Measurements from ENCODE around the gene HDLBP.
"Not testable (repeated sequence)": the region's sequence is repeated elsewhere in the genome, so short reads cannot be mapped to it uniquely, and the experiment has no call there.

HDLBP gene

GRCh38 chr2:241307055-241307454 lies 8.4 kb downstream of the HDLBP start:
- ATAC-seq (replicated peaks) (no peak), DNase-seq (no peak)
- Mint-ChIP-seq H3K9me3 (no peaks in the 10 kb centered on the region), H3K36me3 (peaks cover 19 to 33% of the 10 kb centered on the region in 2 donors), H3K27me3 (no peaks in the 10 kb centered on the region), H3K27ac (no peak overlapping the region), H3K4me1 (peaks cover 56 to 91% of the 10 kb centered on the region in 2 donors), H3K4me3 (peak overlapping the region in 1 of 2 donors; percentile 16)

- Mint-ChIP-seq H3K27me3 (no peaks in the 10 kb centered on the region), H3K27ac (peak overlapping the region; percentile 44), H3K4me1 (peaks cover 41 to 74% of the 10 kb centered on the region in 2 donors), H3K9me3 (no peaks in the 10 kb centered on the region), H3K36me3 (peaks cover 15 to 18% of the 10 kb centered on the region in 2 donors), H3K4me3 (no peak overlapping the region)
- DNase-seq: no peak
- ATAC-seq (replicated peaks): no peak
Measured at GRCh38 chr2:241304039-241304670, 11.3 kb downstream of the HDLBP start.

GRCh38 chr2:241302759-241303651 lies 12.5 kb downstream of the HDLBP start:
- no peak for DNase-seq
- Mint-ChIP-seq H3K9me3 (no peaks in the 10 kb centered on the region), H3K36me3 (peaks cover 13 to 15% of the 10 kb centered on the region in 2 donors), H3K27me3 (no peaks in the 10 kb centered on the region), H3K4me3 (no peak overlapping the region), H3K27ac (peak overlapping the region; percentile 70), H3K4me1 (peaks cover 39 to 70% of the 10 kb centered on the region in 2 donors)
- no peak for ATAC-seq (replicated peaks)

GRCh38 chr2:241302083-241302482 lies 13.4 kb downstream of the HDLBP start:
- peaks cover 15 to 17% of the 10 kb centered on the region in 2 donors for H3K36me3 Mint-ChIP-seq
- no peak overlapping the region for H3K4me3 Mint-ChIP-seq
- ATAC-seq (replicated peaks) (no peak), DNase-seq (no peak)
- peaks cover 41 to 73% of the 10 kb centered on the region in 2 donors for H3K4me1 Mint-ChIP-seq
- H3K27ac Mint-ChIP-seq: no peak overlapping the region
- H3K27me3 Mint-ChIP-seq: no peaks in the 10 kb centered on the region
- peaks cover 0 to 2% of the 10 kb centered on the region in 2 donors for H3K9me3 Mint-ChIP-seq

- ATAC-seq (replicated peaks) (no peak), DNase-seq (no peak)
- H3K4me3 Mint-ChIP-seq: no peak overlapping the region
- peaks cover 16 to 24% of the 10 kb centered on the region in 2 donors for H3K36me3 Mint-ChIP-seq
- no peak overlapping the region for H3K27ac Mint-ChIP-seq
- peaks cover 0 to 2% of the 10 kb centered on the region in 2 donors for H3K9me3 Mint-ChIP-seq
- H3K4me1 Mint-ChIP-seq: peaks cover 46 to 67% of the 10 kb centered on the region in 2 donors
- H3K27me3 Mint-ChIP-seq: no peaks in the 10 kb centered on the region
Measured at GRCh38 chr2:241300000-241300399, 15.5 kb downstream of the HDLBP start.

GRCh38 chr2:241298673-241299072 lies 16.8 kb downstream of the HDLBP start:
- peaks cover 36 to 59% of the 10 kb centered on the region in 2 donors for H3K4me1 Mint-ChIP-seq
- H3K4me3 Mint-ChIP-seq: peak overlapping the region in 1 of 2 donors; percentile 39
- ATAC-seq (replicated peaks) (no peak), DNase-seq (no peak)
- peak overlapping the region; percentile 85 for H3K27ac Mint-ChIP-seq
- peaks cover 15 to 24% of the 10 kb centered on the region in 2 donors for H3K36me3 Mint-ChIP-seq
- no peaks in the 10 kb centered on the region for H3K27me3 Mint-ChIP-seq
- H3K9me3 Mint-ChIP-seq: peaks cover 0 to 2% of the 10 kb centered on the region in 2 donors

GRCh38 chr2:241296767-241297166 lies 18.7 kb downstream of the HDLBP start:
- Mint-ChIP-seq H3K36me3 (peaks cover 15 to 19% of the 10 kb centered on the region in 2 donors), H3K9me3 (peaks cover 0 to 2% of the 10 kb centered on the region in 2 donors), H3K27ac (no peak overlapping the region), H3K4me3 (no peak overlapping the region), H3K4me1 (peaks cover 31 to 59% of the 10 kb centered on the region in 2 donors), H3K27me3 (no peaks in the 10 kb centered on the region)
- DNase-seq (no peak), ATAC-seq (replicated peaks) (no peak)

- no peak for ATAC-seq (replicated peaks)
- Mint-ChIP-seq H3K36me3 (peaks cover 15 to 19% of the 10 kb centered on the region in 2 donors), H3K9me3 (peaks cover 0 to 2% of the 10 kb centered on the region in 2 donors), H3K27ac (no peak overlapping the region), H3K27me3 (no peaks in the 10 kb centered on the region), H3K4me1 (peaks cover 32 to 59% of the 10 kb centered on the region in 2 donors), H3K4me3 (no peak overlapping the region)
- DNase-seq: no peak
Measured at GRCh38 chr2:241295326-241296095, 20.0 kb downstream of the HDLBP start.

- H3K27me3 Mint-ChIP-seq; ATAC-seq (replicated peaks); H3K9me3 Mint-ChIP-seq; DNase-seq; H3K4me3 Mint-ChIP-seq; H3K27ac Mint-ChIP-seq: not testable (repeated sequence)
- Mint-ChIP-seq H3K36me3 (peaks cover 22 to 28% of the 10 kb centered on the region in 2 donors), H3K4me1 (peaks cover 33 to 63% of the 10 kb centered on the region in 2 donors)
Measured at GRCh38 chr2:241293378-241293797, 22.1 kb downstream of the HDLBP start.

- no peaks in the 10 kb centered on the region for H3K27me3 Mint-ChIP-seq
- no peak for ATAC-seq (replicated peaks)
- H3K4me3 Mint-ChIP-seq: no peak overlapping the region
- H3K36me3 Mint-ChIP-seq: peaks cover 20 to 24% of the 10 kb centered on the region in 2 donors
- H3K27ac Mint-ChIP-seq: no peak overlapping the region
- no peak for DNase-seq
- peaks cover 29 to 63% of the 10 kb centered on the region in 2 donors for H3K4me1 Mint-ChIP-seq
- no peaks in the 10 kb centered on the region for H3K9me3 Mint-ChIP-seq
Measured at GRCh38 chr2:241291977-241292376, 23.5 kb downstream of the HDLBP start.

GRCh38 chr2:241291153-241291552 lies 24.3 kb downstream of the HDLBP start:
- peaks cover 22 to 55% of the 10 kb centered on the region in 2 donors for H3K4me1 Mint-ChIP-seq
- DNase-seq: no peak

GRCh38 chr2:241289597-241289996 lies 25.9 kb downstream of the HDLBP start:
- H3K27ac Mint-ChIP-seq: no peak overlapping the region
- ATAC-seq (replicated peaks) (no peak), DNase-seq (no peak)
- no peaks in the 10 kb centered on the region for H3K9me3 Mint-ChIP-seq
- H3K4me3 Mint-ChIP-seq: no peak overlapping the region
- H3K4me1 Mint-ChIP-seq: peaks cover 19 to 54% of the 10 kb centered on the region in 2 donors
- H3K36me3 Mint-ChIP-seq: peaks cover 20 to 29% of the 10 kb centered on the region in 2 donors
- no peaks in the 10 kb centered on the region for H3K27me3 Mint-ChIP-seq

More at GRCh38 chr2:241291153-241291552, 24.3 kb downstream of the HDLBP start:
- no peak overlapping the region for H3K4me3 Mint-ChIP-seq
- peaks cover 20 to 22% of the 10 kb centered on the region in 2 donors for H3K36me3 Mint-ChIP-seq
- no peaks in the 10 kb centered on the region for H3K9me3 Mint-ChIP-seq
- no peaks in the 10 kb centered on the region for H3K27me3 Mint-ChIP-seq
- ATAC-seq (replicated peaks): no peak
- no peak overlapping the region for H3K27ac Mint-ChIP-seq

- Mint-ChIP-seq H3K36me3 (peaks cover 20 to 34% of the 10 kb centered on the region in 2 donors), H3K4me3 (no peak overlapping the region), H3K4me1 (peaks cover 19 to 54% of the 10 kb centered on the region in 2 donors), H3K9me3 (no peaks in the 10 kb centered on the region), H3K27me3 (no peaks in the 10 kb centered on the region), H3K27ac (no peak overlapping the region)
- no peak for DNase-seq
- ATAC-seq (replicated peaks): no peak
Measured at GRCh38 chr2:241289053-241289452, 26.4 kb downstream of the HDLBP start.

- no peak for DNase-seq
- Mint-ChIP-seq H3K27me3 (no peaks in the 10 kb centered on the region), H3K27ac (no peak overlapping the region), H3K4me3 (no peak overlapping the region), H3K9me3 (no peaks in the 10 kb centered on the region), H3K36me3 (peaks cover 20 to 35% of the 10 kb centered on the region in 2 donors), H3K4me1 (peaks cover 19 to 52% of the 10 kb centered on the region in 2 donors)
- no peak for ATAC-seq (replicated peaks)
Measured at GRCh38 chr2:241288324-241288888, 27.1 kb downstream of the HDLBP start.
